Measurements from ENCODE around the gene AHSP.

Gene AHSP

DNA sequence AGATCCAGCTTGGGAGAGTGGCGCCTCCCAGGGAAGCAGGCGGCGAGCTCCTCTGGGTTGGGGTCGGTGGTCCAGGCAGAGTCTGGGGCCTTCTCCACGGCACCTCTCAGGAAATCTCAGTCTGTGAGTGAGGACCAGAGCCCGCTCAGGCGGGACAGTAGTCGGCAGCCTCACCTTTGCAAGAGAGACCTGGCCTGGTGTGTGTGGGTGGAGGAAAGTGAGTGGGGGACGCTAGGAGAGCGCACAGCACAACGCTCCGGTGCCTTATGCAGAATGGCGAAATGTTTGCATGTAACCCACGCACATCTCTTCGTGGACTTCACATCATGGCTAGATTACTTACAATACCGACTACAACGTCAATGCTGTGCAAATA lies 2.2 kb downstream of the AHSP start:
- no peak overlapping the region for H3K4me3 ChIP-seq (ENCODE audit: low read depth, low read length)
- no peak for DNase-seq (ENCODE audit: low read depth)
- TF ChIP-seq, protein P1, sequence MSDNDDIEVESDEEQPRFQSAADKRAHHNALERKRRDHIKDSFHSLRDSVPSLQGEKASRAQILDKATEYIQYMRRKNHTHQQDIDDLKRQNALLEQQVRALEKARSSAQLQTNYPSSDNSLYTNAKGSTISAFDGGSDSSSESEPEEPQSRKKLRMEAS (IDR thresholded peaks at IDR 0.05; ENCODE audit: low read depth, low read length) = no peak
- TF ChIP-seq POLR2A (IDR thresholded peaks at IDR 0.05; ENCODE audit: extremely low read depth, insufficient read length) (no peak), MYC (IDR thresholded peaks at IDR 0.05; ENCODE audit: low read depth, low read length) (no peak)
- TF ChIP-seq, protein P2, sequence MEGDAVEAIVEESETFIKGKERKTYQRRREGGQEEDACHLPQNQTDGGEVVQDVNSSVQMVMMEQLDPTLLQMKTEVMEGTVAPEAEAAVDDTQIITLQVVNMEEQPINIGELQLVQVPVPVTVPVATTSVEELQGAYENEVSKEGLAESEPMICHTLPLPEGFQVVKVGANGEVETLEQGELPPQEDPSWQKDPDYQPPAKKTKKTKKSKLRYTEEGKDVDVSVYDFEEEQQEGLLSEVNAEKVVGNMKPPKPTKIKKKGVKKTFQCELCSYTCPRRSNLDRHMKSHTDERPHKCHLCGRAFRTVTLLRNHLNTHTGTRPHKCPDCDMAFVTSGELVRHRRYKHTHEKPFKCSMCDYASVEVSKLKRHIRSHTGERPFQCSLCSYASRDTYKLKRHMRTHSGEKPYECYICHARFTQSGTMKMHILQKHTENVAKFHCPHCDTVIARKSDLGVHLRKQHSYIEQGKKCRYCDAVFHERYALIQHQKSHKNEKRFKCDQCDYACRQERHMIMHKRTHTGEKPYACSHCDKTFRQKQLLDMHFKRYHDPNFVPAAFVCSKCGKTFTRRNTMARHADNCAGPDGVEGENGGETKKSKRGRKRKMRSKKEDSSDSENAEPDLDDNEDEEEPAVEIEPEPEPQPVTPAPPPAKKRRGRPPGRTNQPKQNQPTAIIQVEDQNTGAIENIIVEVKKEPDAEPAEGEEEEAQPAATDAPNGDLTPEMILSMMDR (IDR thresholded peaks at IDR 0.05; ENCODE audit: low read depth, low read length) = no peak

DNA sequence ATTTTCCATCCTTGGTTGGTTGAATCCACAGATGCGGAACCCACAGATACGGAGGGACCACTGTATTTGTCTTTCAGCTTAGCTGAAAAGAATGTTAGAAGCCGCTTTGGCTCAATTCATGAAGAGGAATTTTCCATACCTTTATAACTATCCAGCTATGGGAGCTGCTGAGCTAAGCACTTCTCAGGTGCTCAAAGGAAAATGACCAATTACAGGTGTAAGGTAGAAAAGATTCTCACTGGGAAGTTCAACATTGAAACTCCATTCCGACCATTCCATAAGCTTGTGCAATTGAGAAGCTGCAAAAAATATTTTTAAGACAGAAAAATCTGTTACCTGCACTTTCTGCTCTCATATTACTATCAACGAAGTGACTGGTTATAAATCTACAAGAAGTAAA lies 2.7 kb downstream of the AHSP start:
- TF ChIP-seq, protein P2 (IDR thresholded peaks at IDR 0.05; ENCODE audit: low read depth, low read length) = no peak
- no peak for TF ChIP-seq MYC (IDR thresholded peaks at IDR 0.05; ENCODE audit: low read depth, low read length)
- no peak overlapping the region for H3K4me3 ChIP-seq (ENCODE audit: low read depth, low read length)
- DNase-seq (ENCODE audit: low read depth) = no peak

DNA sequence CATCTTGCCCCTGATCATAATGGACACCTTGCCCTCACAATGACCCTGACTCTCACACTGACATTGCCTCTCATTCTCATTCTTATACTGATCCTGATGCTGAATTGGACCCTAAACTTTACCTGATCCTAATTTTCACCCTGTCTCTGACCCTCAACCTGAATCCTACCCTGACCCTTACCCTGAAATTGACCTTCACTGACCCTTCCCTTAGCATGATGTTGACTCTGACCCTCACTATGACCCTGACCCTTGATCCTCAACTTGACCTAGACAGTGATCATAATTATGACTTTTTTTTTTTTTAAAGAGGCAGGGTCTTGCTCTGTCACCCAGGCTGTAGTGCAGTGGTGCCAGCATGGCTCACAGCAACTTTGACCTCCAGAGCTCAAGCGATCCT lies 3.4 kb downstream of the AHSP start:
- TF ChIP-seq, protein P2 (IDR thresholded peaks at IDR 0.05; ENCODE audit: low read depth, low read length) = no peak
- no peak for DNase-seq (ENCODE audit: low read depth)
- H3K4me3 ChIP-seq (ENCODE audit: low read depth, low read length) = no peak overlapping the region

DNA sequence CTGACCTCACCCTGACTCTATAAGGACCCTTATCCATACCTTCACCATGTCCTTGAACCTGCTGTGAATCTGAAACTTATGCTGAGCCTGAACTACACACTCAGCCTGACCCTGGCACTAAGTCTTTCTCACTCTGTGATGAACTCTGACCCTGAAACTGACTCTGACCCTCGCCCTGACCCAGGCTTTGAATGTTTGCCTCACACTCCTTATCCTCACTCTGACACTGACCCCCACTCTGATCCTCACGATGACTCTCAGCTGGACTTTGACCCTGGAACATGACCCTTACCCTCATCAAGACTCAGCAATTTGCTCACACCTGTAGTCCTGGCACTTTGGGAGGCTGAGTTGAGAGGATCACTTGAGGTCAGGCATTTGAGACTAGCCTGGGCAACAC lies 4.4 kb downstream of the AHSP start:
- no peak for TF ChIP-seq MYC (IDR thresholded peaks at IDR 0.05; ENCODE audit: low read depth, low read length)
- TF ChIP-seq POLR2A (IDR thresholded peaks at IDR 0.05; ENCODE audit: extremely low read depth, insufficient read length) = no peak
- TF ChIP-seq, protein P2 (IDR thresholded peaks at IDR 0.05; ENCODE audit: low read depth, low read length) = no peak
- TF ChIP-seq, protein P1 (IDR thresholded peaks at IDR 0.05; ENCODE audit: low read depth, low read length) = no peak
- DNase-seq (ENCODE audit: low read depth) = no peak
- no peak overlapping the region for H3K4me3 ChIP-seq (ENCODE audit: low read depth, low read length)

DNA sequence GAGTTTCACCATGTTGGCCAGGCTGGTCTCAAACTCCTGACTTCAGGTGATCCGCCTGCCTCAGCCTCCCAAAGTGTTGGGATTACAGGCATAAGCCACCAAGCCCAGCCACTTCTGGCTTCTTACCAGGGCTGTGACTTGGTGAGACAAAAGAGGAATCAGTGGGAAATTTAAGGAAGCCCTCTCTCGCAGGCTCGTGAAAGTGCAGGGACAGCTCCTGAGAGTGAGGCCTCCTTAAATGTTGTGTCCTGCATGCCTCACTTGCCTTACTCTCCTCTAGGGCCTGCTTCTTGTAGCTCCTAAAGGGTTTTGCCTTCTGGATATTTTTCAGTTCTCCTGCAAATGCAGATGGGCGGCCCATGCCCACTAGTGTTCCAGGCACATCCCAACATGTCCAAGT lies 5.2 kb downstream of the AHSP start:
- no peak for DNase-seq (ENCODE audit: low read depth)
- TF ChIP-seq, protein P1 (IDR thresholded peaks at IDR 0.05; ENCODE audit: low read depth, low read length) = no peak
- TF ChIP-seq POLR2A (IDR thresholded peaks at IDR 0.05; ENCODE audit: extremely low read depth, insufficient read length) = no peak
- TF ChIP-seq, protein P2 (IDR thresholded peaks at IDR 0.05; ENCODE audit: low read depth, low read length) = no peak
- no peak for TF ChIP-seq MYC (IDR thresholded peaks at IDR 0.05; ENCODE audit: low read depth, low read length)

DNA sequence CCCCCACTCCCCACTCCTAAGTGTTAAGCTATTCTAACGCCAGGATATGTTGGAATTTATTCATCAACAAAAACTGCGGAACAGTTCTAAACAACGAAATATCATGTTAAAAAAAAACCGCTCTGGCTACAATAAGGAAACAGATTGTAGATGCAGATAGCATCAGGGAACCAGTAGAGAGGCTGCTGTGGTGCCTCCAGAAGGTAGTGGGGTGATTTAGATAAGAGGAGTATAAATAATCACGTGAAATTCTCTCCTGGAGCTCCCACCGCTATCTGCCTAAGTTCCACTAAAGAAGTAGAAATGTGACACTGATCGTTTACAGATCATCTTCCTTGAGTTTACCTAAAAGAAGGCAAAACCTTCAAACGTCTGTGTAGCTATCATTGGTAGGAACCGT lies 8.0 kb downstream of the AHSP start:
- TF ChIP-seq, protein P2 (IDR thresholded peaks at IDR 0.05; ENCODE audit: low read depth, low read length) = no peak
- TF ChIP-seq, protein P1 (IDR thresholded peaks at IDR 0.05; ENCODE audit: low read depth, low read length) = no peak
- TF ChIP-seq POLR2A (IDR thresholded peaks at IDR 0.05; ENCODE audit: extremely low read depth, insufficient read length) (no peak), MYC (IDR thresholded peaks at IDR 0.05; ENCODE audit: low read depth, low read length) (no peak)
- H3K4me3 ChIP-seq (ENCODE audit: low read depth, low read length) = no peak overlapping the region
- no peak for DNase-seq (ENCODE audit: low read depth)

More for the DNA sequence above, 5.2 kb downstream of the AHSP start:
- H3K4me3 ChIP-seq (ENCODE audit: low read depth, low read length) = no peak overlapping the region
